ENCODE data around the gene ARHGAP28.

The ARHGAP28 gene

GRCh38 chr18:6868033-6868432 lies 138.5 kb downstream of the ARHGAP28 start:
- no peak for DNase-seq (ENCODE audit: extremely low read depth, low read depth)
- TF ChIP-seq CTCF (IDR thresholded peaks at IDR 0.05; ENCODE audit: low read depth, low read length), result no peak

GRCh38 chr18:6871566-6871965 lies 142.1 kb downstream of the ARHGAP28 start:
- TF ChIP-seq CTCF (IDR thresholded peaks at IDR 0.05; ENCODE audit: low read depth, low read length), result no peak
- DNase-seq (ENCODE audit: extremely low read depth, low read depth), result no peak

- no peak for DNase-seq (ENCODE audit: extremely low read depth, low read depth)
- no peak for TF ChIP-seq CTCF (IDR thresholded peaks at IDR 0.05; ENCODE audit: low read depth, low read length)
These were observed 143.7 kb downstream of the ARHGAP28 start for GRCh38 chr18:6873040-6873751.

- TF ChIP-seq CTCF (IDR thresholded peaks at IDR 0.05; ENCODE audit: low read depth, low read length), result no peak
- no peak for DNase-seq (ENCODE audit: extremely low read depth, low read depth)
These were observed 144.8 kb downstream of the ARHGAP28 start for GRCh38 chr18:6874315-6874714.

- no peak for TF ChIP-seq CTCF (IDR thresholded peaks at IDR 0.05; ENCODE audit: low read depth, low read length)
These were observed 146.2 kb downstream of the ARHGAP28 start for GRCh38 chr18:6875749-6876148.

GRCh38 chr18:6876641-6877041 lies 147.1 kb downstream of the ARHGAP28 start:
- DNase-seq (ENCODE audit: extremely low read depth, low read depth), result no peak

More at GRCh38 chr18:6875749-6876148, 146.2 kb downstream of the ARHGAP28 start:
- no peak for DNase-seq (ENCODE audit: extremely low read depth, low read depth)

More at GRCh38 chr18:6876641-6877041, 147.1 kb downstream of the ARHGAP28 start:
- TF ChIP-seq CTCF (IDR thresholded peaks at IDR 0.05; ENCODE audit: low read depth, low read length), result no peak

Measured in AG09319 (cell line).